ENCODE measurements around the gene LRBA. TPM values are rescaled to one million over a fixed set of nuclear protein-coding genes. Genes with fewer than 3 reads are reported as not detected.

The LRBA gene
- total RNA-seq, 1 experiment from 2014 or later: 39.4 TPM

- no peak for DNase-seq (ENCODE audit: low read depth)
Measured at GRCh38 chr4:150327262-150327780, 687.8 kb downstream of the LRBA start.

- DNase-seq (ENCODE audit: low read depth): no peak
Measured at GRCh38 chr4:150325872-150326271, 689.2 kb downstream of the LRBA start.

GRCh38 chr4:150323406-150324325 is 691.4 kb downstream of the LRBA start:
- DNase-seq (ENCODE audit: low read depth): peak; percentile 94

DNA sequence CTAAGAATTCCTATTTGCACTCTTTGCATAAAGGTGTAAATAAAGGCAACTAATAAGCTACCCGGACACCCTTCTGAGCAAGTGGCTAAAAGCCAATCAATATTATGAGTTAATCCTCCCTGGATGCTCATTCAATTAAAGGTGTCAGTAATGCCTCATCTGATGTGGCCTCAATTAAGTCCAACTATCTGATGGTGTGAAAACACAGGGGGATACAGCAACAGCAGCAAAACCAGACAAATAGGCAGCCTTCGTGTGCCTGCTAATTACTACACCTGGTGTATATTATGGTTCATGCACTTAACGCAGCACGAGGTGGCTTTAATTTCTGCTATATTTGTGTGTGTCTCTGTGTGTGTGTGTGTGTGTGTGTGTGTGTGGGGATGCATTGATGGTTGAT is 692.4 kb downstream of the LRBA start:
- DNase-seq (ENCODE audit: low read depth): no peak

GRCh38 chr4:150321113-150321512 is 694.0 kb downstream of the LRBA start:
- no peak for DNase-seq (ENCODE audit: low read depth)

DNA sequence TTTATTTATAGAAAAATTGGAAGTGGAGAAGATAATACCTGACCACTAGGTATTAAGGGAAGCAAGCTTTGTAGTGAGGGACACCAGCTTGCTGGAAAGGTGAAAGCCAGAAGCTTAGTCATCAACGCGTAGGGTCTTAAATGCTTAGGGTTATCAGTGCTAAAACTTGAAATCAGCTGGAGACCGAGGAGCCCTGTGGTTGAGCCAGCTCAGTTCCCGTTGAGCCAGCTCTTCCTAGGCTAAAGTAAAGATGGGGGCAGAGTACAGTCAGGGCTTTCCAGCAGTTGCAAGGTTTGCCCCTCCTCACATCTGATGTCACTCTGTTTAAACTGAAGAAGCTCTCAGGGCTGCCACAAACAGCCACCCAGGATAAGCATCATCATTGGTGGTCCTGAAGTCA is 696.1 kb downstream of the LRBA start:
- no peak for DNase-seq (ENCODE audit: low read depth)

DNA sequence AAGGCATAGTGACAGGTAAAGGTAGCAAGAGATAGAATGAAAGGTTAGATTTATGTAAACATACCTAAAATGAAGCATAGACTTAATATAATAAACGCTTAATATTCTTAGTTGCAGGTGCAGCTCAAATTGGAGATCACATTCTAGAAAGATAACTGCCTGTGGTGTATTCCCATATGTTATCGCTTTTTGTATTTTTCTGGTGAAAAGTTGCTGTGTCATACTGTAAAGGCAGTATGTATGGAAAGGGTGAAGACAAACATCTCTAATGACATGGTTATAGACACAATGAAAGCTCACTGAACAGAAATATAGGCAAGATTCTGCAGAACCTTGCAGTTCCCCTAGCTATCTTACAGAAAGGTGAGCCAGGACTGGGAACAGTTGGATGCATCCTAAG is 696.6 kb downstream of the LRBA start:
- DNase-seq (ENCODE audit: low read depth): no peak

GRCh38 chr4:150316332-150317205 is 698.5 kb downstream of the LRBA start:
- DNase-seq (ENCODE audit: low read depth): no peak

GRCh38 chr4:150315691-150316090 is 699.4 kb downstream of the LRBA start:
- no peak for DNase-seq (ENCODE audit: low read depth)

DNA sequence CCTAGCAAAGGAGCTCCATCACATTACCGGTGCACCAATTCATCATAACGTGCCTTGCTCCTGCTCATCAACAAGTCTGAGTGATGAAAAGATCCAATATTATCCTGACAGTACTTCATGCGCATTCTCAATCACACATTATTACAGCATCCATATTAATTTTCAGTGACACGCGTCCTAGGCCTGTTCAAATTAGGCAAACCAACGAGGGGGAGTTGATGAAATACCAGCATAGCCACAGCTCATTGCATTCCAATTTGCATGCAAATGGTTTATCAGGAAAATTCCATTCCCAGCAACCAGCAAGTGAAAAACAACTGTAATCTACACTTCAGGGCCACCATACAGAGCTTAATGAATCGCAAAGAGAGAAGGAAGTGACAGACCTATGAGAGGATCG is 699.9 kb downstream of the LRBA start:
- DNase-seq (ENCODE audit: low read depth): no peak

DNA sequence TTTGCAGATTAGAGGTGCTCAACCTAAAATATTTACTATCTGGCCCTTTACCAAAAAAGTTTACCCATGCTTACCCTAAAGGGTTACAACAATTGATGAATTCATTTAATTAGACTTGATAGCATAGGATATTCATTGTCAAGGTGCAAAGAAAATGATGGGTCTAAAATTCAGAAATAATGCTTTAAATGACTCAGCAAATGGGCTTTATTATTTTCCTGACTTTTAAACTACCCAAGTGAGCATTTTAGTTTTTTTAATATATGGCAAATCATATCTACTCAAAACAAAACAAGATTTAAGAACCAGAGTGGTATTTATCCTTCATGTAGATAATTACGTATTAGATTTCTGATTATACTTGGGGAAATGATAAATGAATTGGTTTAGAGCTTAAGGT is 701.1 kb downstream of the LRBA start:
- no peak for DNase-seq (ENCODE audit: low read depth)

DNA sequence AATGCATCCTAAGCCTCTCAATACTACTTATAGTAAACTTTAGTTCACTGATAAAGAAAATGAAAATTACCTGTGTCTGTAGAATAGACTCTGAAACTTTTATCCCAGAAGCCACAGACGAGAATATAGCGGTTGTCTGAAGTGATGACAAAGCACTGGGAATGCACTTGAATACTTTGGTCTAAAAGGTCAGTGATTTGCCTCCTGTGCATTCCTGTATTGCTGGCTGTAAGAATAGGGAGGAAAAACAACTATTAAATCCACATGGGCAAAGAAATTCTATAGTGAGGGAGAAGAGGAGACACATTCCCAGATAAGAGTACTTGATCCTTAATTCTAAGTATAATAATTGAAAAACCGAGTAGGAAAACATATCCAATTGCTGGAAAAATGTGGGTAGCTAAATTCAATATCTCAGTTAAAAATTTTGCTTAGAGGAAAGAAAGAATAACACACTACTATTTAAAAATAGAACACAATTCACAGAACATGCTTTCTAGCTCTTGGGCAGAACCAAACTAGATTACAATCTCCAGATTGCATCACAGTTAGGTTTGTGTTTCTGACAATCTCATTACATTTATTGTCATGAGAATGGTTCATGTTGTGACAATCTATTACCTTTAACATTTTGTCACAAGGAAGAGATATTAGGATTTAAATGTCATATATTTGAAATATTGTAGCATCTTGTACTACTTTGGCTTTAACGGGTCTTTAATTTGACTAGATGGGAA is 704.8 kb downstream of the LRBA start:
- peak; percentile 61 for DNase-seq (ENCODE audit: low read depth)

- DNase-seq (ENCODE audit: low read depth): peak; percentile 60
Measured at GRCh38 chr4:150308824-150309472, 706.1 kb downstream of the LRBA start.

- no peak for DNase-seq (ENCODE audit: low read depth)
Measured at GRCh38 chr4:150306719-150307118, 708.4 kb downstream of the LRBA start.

GRCh38 chr4:150305995-150306394 is 709.1 kb downstream of the LRBA start:
- DNase-seq (ENCODE audit: low read depth): peak; percentile 84

DNA sequence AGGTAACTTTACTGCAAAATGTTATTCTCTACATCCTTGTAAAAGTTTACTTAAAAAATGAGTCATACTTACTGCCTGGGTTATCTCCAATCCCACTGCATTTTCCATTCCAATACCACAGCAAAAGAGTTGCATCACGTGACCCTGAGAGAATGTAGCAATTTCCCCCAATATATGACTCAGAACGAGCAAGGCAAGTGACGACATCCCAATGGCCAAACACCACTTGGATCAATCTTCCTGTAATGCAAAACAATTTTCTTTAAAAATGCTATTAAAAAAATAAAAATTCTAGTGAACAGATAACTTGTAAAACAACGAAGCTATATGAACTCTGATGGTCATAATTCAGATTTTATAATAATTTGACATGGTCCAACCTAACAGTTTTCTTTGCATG is 712.5 kb downstream of the LRBA start:
- DNase-seq (ENCODE audit: low read depth): peak; percentile 92

DNA sequence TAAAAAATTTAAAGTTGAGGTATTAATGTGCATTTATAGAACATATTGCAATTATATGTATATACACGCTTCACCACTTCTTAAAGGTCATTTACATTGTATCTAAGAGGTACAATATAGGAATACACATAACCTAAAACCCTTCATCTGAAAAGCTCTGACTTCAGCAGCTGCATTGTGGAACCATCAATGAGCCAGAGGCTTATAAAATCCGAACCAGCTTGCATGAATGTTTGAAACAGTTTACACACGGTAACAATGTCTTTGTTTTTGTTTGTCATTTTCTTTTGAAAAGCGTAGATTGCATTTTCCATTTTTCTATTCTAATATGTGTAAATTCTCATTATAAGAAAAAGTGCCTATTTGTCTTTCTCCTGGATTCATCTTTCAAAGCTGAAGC is 715.3 kb downstream of the LRBA start:
- DNase-seq (ENCODE audit: low read depth): no peak

GRCh38 chr4:150297861-150298474 is 717.1 kb downstream of the LRBA start:
- peak; percentile 63 for DNase-seq (ENCODE audit: low read depth)

DNA sequence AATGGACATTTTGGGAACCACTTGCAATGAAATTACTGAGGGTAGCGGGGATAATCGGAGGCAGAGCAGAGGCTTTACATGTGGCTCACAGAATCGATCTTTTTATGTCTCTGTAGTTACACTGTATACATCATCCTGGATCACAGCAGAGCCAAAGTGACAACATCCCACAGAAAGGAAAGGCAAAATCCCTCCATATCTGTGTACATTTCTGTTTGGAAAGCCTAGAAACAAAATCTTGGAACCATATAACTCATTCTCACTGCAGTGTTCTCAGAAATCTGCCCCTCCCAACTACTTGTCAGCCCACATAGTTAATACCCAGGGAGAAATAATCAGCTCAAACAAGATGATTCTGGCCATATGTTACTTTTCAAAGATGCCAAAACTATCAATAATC is 725.2 kb downstream of the LRBA start:
- DNase-seq (ENCODE audit: low read depth): no peak

- no peak for DNase-seq (ENCODE audit: low read depth)
Measured at GRCh38 chr4:150289198-150289597, 725.9 kb downstream of the LRBA start.

DNA sequence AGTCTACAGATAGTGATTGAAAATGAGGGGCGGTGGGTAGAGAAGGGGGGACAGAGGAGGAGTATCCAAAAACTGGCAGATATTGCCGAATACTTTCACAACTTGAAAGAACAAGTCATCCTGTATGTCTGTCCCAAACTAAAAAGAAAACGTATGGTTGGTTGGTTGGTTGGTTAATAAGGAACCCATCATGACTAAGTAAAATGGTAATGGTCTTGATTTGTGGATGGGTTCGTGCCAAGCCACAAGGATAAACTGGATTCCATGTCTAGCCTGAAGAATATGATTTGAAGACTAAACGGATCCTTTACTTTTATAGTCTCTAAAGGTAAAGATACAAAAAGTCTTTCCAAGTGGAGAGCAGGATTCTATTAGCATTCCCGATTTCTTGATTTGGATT is 728.4 kb downstream of the LRBA start:
- no peak for DNase-seq (ENCODE audit: low read depth)
